CD4-positive, alpha-beta T cell (primary cell): ENCODE results near the gene APAF1. TPM values are rescaled to one million over a fixed set of nuclear protein-coding genes. Genes with fewer than 3 reads are reported as not detected.

Source experiments
- ATAC-seq: fragments of 200-7000 bp; cut with Tn5 transposase; one replicate; pipeline ENCODE4 v1.10.0; 2022; ENCODE audit warnings: mild to moderate bottlenecking; ENCODE audit not compliant: poor library complexity
- CTCF ChIA-PET: fragments of 350-600 bp; sonication (Branson Sonifier 250); formaldehyde crosslinking; loops from one replicate; lab custom pipeline; 2021; ENCODE audit warnings: antibody characterized with exemption, inconsistent platforms; lab: Charles Lee
- POLR2A ChIA-PET: fragments of 350-600 bp; sonication (Branson Sonifier 250); formaldehyde crosslinking; loops from one replicate; lab custom pipeline; 2021; ENCODE audit warnings: antibody characterized with exemption, inconsistent platforms; lab: Charles Lee
- DNase-seq, 14 experiments: peaks; one replicate each; pipeline ENCODE4 v3.0.0-alpha.2; 2013 to 2020; ENCODE audit warnings: mixed read lengths in 2 of 14
- H3K27ac ChIP-seq, 2 donors: one replicate each; pipeline versions ENCODE4 v1.5.1 to v1.7.0; 2013; ENCODE audit warnings: low read length in 2 of 2, low read depth in 1 of 2, mild to moderate bottlenecking in 1 of 2
- H3K27me3 ChIP-seq, 2 experiments: 1 replicate in 1 of 2; 2 replicates in 1 of 2; pipeline versions ENCODE4 v1.6.1 to v1.7.0; 2013; ENCODE audit warnings: low read length in 2 of 2, control low read depth in 1 of 2, mild to moderate bottlenecking in 1 of 2, moderate library complexity in 1 of 2; ENCODE audit not compliant: insufficient read depth in 2 of 2, control insufficient read depth in 1 of 2
- H3K36me3 ChIP-seq: one replicate; pipeline ENCODE4 v1.6.1; 2013; ENCODE audit warnings: low read length, control low read depth; ENCODE audit not compliant: insufficient read depth
- H3K4me1 ChIP-seq: one replicate; pipeline ENCODE4 v1.6.1; 2013; ENCODE audit warnings: low read length, control low read depth; ENCODE audit not compliant: insufficient read depth
- H3K4me3 ChIP-seq: one replicate; pipeline ENCODE4 v1.5.1; 2013; ENCODE audit warnings: mild to moderate bottlenecking, low read length, moderate library complexity
- H3K9me3 ChIP-seq, 2 experiments: 1 replicate in 1 of 2; 2 replicates in 1 of 2; pipeline versions ENCODE4 v1.6.1 to v1.7.0; 2013; ENCODE audit warnings: low read length in 2 of 2, mild to moderate bottlenecking in 2 of 2, control low read depth in 1 of 2, moderate library complexity in 1 of 2; ENCODE audit not compliant: control insufficient read depth in 1 of 2, insufficient read depth in 1 of 2
- H3K27ac Mint-ChIP-seq: one replicate; pipeline ENCODE4 v1.8.0; 2020; ENCODE audit warnings: mixed read lengths
- H3K27me3 Mint-ChIP-seq: one replicate; pipeline ENCODE4 v1.8.0; 2021; ENCODE audit warnings: mixed read lengths
- H3K36me3 Mint-ChIP-seq: one replicate; pipeline ENCODE4 v1.8.0; 2021; ENCODE audit warnings: low read depth, mixed read lengths
- H3K4me1 Mint-ChIP-seq: one replicate; pipeline ENCODE4 v1.8.0; 2021; ENCODE audit warnings: low read depth, mixed read lengths
- H3K4me3 Mint-ChIP-seq: one replicate; pipeline ENCODE4 v1.8.0; 2020; ENCODE audit warnings: mild to moderate bottlenecking, mixed read lengths
- H3K9me3 Mint-ChIP-seq: one replicate; pipeline ENCODE4 v1.8.0; 2020; ENCODE audit warnings: mixed read lengths
- intact Hi-C, 2 experiments: fragments of 100-400 bp; cut with DNase I in 1 of 2; cut with micrococcal nuclease in 1 of 2; formaldehyde crosslinking; loops; one replicate each; pipeline versions ENCODE4 v1.15.1 to v1.9.0; 2023 to 2025; cut with DNase I, micrococcal nuclease
- total RNA-seq, 174 experiments: library from RNA in 2 of 174; stranded (reverse) in 2 of 174; gene quantifications; one replicate each; pipeline ENCODE4 v1.2.3 and lab custom pipeline; 2021 to 2026
- TF ChIP-seq, protein P1 (sequence below): fragments of 200-600 bp; IDR thresholded peaks from one replicate; pipeline ENCODE4 v1.8.0; 2022; ENCODE audit warnings: antibody characterized with exemption, mild to moderate bottlenecking

The APAF1 gene
- total RNA-seq, 2 experiments from 2014 or later = 13.5 to 14.5 TPM

DNA sequence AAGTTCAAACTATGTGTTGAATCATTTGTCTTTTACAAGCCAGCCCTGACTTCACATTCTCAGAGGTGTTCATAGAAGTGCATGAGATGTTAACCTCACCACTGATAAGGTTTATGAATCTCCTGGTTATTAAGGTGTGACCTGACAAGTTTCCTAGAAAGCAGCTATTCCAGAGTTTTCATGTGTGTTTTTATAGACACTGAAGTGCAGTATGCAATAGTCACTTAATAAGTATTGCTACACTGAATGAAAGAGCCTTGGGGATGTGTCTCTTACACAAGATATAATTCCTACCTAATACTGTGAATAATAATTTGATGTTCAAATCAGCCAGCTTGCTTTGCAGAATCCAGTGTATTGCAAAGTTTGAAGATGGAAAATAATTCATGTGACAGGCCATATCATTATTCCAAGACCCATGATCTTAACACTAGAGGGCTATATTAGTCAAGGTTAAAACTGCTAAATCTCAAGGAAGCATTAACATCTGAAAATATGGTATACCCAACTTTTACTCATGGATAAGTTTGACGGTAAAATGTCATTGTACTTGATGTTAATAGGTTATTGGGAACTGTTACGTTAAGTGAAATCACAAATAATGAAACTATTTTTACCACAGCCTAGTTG is 38.6 kb upstream of the APAF1 start:
- intact Hi-C loops = no loop called here
- POLR2A ChIA-PET = interaction anchor here (0.9 to 1.5 kb wide), 2 partner anchors 12 to 13 kb away, joined by 3 to 5 read pairs; partner anchors contain the start of gene SLC25A3
- H3K9me3 Mint-ChIP-seq = no peaks in the 10 kb centered on the region
- Histone ChIP-seq H3K36me3 (peaks cover 30% of the 10 kb centered on the region), H3K4me1 (peaks cover 4% of the 10 kb centered on the region), H3K27ac (no peak overlapping the region), H3K4me3 (no peak overlapping the region), H3K27me3 (no peaks in the 10 kb centered on the region), H3K9me3 (no peaks in the 10 kb centered on the region)
- H3K27me3 Mint-ChIP-seq = no peaks in the 10 kb centered on the region
- peaks cover 27% of the 10 kb centered on the region for H3K36me3 Mint-ChIP-seq
- ATAC-seq (no peak), DNase-seq (no peak)
- no peaks in the 10 kb centered on the region for H3K4me1 Mint-ChIP-seq
- peak overlapping the region; percentile 36 for H3K4me3 Mint-ChIP-seq
- TF ChIP-seq, protein P1, sequence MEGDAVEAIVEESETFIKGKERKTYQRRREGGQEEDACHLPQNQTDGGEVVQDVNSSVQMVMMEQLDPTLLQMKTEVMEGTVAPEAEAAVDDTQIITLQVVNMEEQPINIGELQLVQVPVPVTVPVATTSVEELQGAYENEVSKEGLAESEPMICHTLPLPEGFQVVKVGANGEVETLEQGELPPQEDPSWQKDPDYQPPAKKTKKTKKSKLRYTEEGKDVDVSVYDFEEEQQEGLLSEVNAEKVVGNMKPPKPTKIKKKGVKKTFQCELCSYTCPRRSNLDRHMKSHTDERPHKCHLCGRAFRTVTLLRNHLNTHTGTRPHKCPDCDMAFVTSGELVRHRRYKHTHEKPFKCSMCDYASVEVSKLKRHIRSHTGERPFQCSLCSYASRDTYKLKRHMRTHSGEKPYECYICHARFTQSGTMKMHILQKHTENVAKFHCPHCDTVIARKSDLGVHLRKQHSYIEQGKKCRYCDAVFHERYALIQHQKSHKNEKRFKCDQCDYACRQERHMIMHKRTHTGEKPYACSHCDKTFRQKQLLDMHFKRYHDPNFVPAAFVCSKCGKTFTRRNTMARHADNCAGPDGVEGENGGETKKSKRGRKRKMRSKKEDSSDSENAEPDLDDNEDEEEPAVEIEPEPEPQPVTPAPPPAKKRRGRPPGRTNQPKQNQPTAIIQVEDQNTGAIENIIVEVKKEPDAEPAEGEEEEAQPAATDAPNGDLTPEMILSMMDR = no peak
- H3K27ac Mint-ChIP-seq = no peak overlapping the region
- CTCF ChIA-PET = interaction anchor here (1.1 to 1.6 kb wide), 2 partner anchors 21 to 28 kb away, joined by 3 read pairs; no protein-coding TSS in a partner anchor

DNA sequence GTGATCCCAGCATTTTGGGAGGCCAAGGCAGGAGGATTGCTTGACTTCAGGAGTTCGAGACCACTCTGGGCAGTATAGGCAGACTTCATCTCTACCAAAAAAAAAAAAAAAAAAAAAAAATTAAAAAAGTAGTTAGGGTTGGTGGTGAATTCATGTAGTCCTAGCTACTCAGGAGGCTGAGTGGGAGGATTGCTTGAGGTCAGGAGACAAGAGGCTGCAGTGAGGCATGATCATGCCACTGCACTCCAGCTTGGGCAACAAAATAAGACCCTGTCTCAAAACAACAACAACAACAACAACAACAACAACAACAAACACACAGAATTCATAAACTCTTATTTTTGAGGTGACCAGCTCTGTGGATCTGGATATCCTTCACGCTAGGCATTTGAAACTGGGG is 34.5 kb upstream of the APAF1 start:
- intact Hi-C loops = no loop called here
- no peak for ATAC-seq
- peaks cover 6% of the 10 kb centered on the region for H3K4me1 Mint-ChIP-seq
- CTCF ChIA-PET = no interaction called here
- H3K27me3 ChIP-seq = no peaks in the 10 kb centered on the region
- H3K27ac Mint-ChIP-seq = no peak overlapping the region
- no peak overlapping the region for H3K4me3 Mint-ChIP-seq
- H3K36me3 Mint-ChIP-seq = no peaks in the 10 kb centered on the region
- no peak overlapping the region for H3K4me3 ChIP-seq
- H3K9me3 ChIP-seq = no peaks in the 10 kb centered on the region
- DNase-seq = no peak
- peaks cover 4% of the 10 kb centered on the region for H3K4me1 ChIP-seq
- POLR2A ChIA-PET = interaction anchor here (1.2 kb wide), 1 partner anchor 34 kb away, joined by 3 read pairs; the partner anchor contains the start of genes APAF1 and IKBIP
- H3K9me3 Mint-ChIP-seq = no peaks in the 10 kb centered on the region
- H3K36me3 ChIP-seq = no peaks in the 10 kb centered on the region
- TF ChIP-seq, protein P1 = no peak
- no peak overlapping the region for H3K27ac ChIP-seq
- no peaks in the 10 kb centered on the region for H3K27me3 Mint-ChIP-seq

DNA sequence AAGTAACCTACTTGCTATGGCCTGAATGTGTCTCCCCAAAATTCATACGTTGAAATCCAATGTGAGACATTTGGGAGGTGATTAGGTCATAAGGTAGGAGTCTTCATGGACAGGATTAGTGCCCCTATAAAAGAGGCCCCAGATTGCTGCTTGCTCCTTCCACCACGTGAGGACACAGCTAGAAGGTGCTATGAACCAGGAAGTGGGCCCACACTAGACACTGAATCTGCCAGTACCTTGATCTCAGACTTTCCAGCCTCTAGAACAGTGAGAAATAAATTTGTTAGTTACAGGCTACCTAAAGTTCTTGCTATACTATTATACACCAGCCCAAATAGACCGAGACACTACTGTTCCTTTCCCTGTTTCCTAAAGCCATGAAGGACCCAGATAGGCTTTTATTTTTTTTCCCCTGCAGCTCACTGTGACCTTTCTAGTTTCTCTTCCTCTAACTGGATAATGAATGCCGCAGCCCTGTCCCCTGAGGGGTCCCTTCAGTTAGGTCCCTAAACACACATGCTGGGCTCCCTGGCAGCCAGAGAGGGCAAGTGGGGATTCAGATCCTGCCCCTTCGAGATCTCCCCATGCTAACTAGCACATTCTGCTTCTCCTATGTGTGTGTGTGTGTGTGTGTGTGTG is 32.3 kb upstream of the APAF1 start:
- Histone ChIP-seq H3K4me1 (no peaks in the 10 kb centered on the region), H3K27ac (no peak overlapping the region), H3K9me3 (no peaks in the 10 kb centered on the region), H3K4me3 (no peak overlapping the region), H3K36me3 (no peaks in the 10 kb centered on the region), H3K27me3 (no peaks in the 10 kb centered on the region)
- TF ChIP-seq, protein P1 = no peak
- ChIA-PET CTCF (no interaction called here), POLR2A (no interaction called here)
- intact Hi-C loops = no loop called here
- H3K4me1 Mint-ChIP-seq = peaks cover 6% of the 10 kb centered on the region
- DNase-seq = peak in 1 of 14 experiments; percentile 20
- H3K4me3 Mint-ChIP-seq = no peak overlapping the region
- H3K27me3 Mint-ChIP-seq = no peaks in the 10 kb centered on the region
- no peak for ATAC-seq
- H3K36me3 Mint-ChIP-seq = no peaks in the 10 kb centered on the region
- no peaks in the 10 kb centered on the region for H3K9me3 Mint-ChIP-seq
- peak overlapping the region; percentile 56 for H3K27ac Mint-ChIP-seq
